Measurements from ENCODE around the gene STX1A.

The STX1A gene

GRCh38 chr7:73718905-73719805, at the start of gene STX1A:
Gene STX1A, minus strand, starts transcription at chr7:73719669. Its CDS starts 38 bp downstream, at chr7:73719631.
- peak; percentile 71 for DNase-seq

GRCh38 chr7:73768641-73769480, 49.4 kb upstream of the STX1A start:
- no peak for DNase-seq

- no peak for DNase-seq
These were observed 47.2 kb upstream of the STX1A start for GRCh38 chr7:73766556-73767229.

- DNase-seq = no peak
These were observed 43.2 kb upstream of the STX1A start for GRCh38 chr7:73762659-73762999.

GRCh38 chr7:73761854-73762658, 42.6 kb upstream of the STX1A start:
- DNase-seq = no peak

- no peak for DNase-seq
These were observed 39.2 kb upstream of the STX1A start for GRCh38 chr7:73758581-73759138.

- no peak for DNase-seq
These were observed 30.7 kb upstream of the STX1A start for GRCh38 chr7:73749931-73750776.

- DNase-seq = no peak
These were observed 26.9 kb upstream of the STX1A start for GRCh38 chr7:73746378-73746777.

- DNase-seq = no peak
These were observed 23.5 kb upstream of the STX1A start for GRCh38 chr7:73742753-73743641.

- no peak for DNase-seq
These were observed 22.9 kb upstream of the STX1A start for GRCh38 chr7:73742338-73742752.

GRCh38 chr7:73741600-73741999, 22.1 kb upstream of the STX1A start:
- no peak for DNase-seq

- DNase-seq = no peak
These were observed 21.3 kb upstream of the STX1A start for GRCh38 chr7:73740771-73741170.

- no peak for DNase-seq
These were observed 20.7 kb upstream of the STX1A start for GRCh38 chr7:73740212-73740611.

- no peak for DNase-seq
These were observed 19.9 kb upstream of the STX1A start for GRCh38 chr7:73739387-73739767.

GRCh38 chr7:73738612-73739386, 19.3 kb upstream of the STX1A start, which contains the start of gene ABHD11:
Gene ABHD11, minus strand, starts transcription at chr7:73738802. Its CDS starts 32 bp downstream, at chr7:73738770.
- peak; percentile 94 for DNase-seq

GRCh38 chr7:73738220-73738611, 18.7 kb upstream of the STX1A start:
- DNase-seq = peak; percentile 55

- no peak for DNase-seq
These were observed 18.2 kb upstream of the STX1A start for GRCh38 chr7:73737491-73738219.

GRCh38 chr7:73736885-73737284, 17.4 kb upstream of the STX1A start:
- DNase-seq = no peak
